B cell (primary cell): Measurements from ENCODE around the gene ANAPC2. TPM values are rescaled to one million over a fixed set of nuclear protein-coding genes. Genes with fewer than 3 reads are reported as not detected.

ENCODE experiments used
- ATAC-seq: fragments of 200-7000 bp; cut with Tn5 transposase; one replicate; pipeline ENCODE4 v1.10.0; 2021; ENCODE audit warnings: low read depth, mild to moderate bottlenecking, moderate number of reproducible peaks, moderate library complexity
- CTCF ChIA-PET: fragments of 350-600 bp; sonication (Branson Sonifier 250); formaldehyde crosslinking; loops from one replicate; lab custom pipeline; 2021; ENCODE audit warnings: antibody characterized with exemption, inconsistent platforms; lab: Charles Lee
- POLR2A ChIA-PET: fragments of 350-600 bp; sonication (Branson Sonifier 250); formaldehyde crosslinking; loops from one replicate; lab custom pipeline; 2021; ENCODE audit warnings: antibody characterized with exemption; lab: Charles Lee
- DNase-seq: peaks from one replicate; pipeline ENCODE4 v3.0.0; 2013
- H2AFZ ChIP-seq: 2 replicates; pipeline ENCODE4 v1.6.1; 2012; ENCODE audit warnings: mild to moderate bottlenecking, low read depth, low read length; ENCODE audit not compliant: insufficient read depth, poor library complexity, severe bottlenecking
- H3K27ac ChIP-seq, 2 donors: 1 replicate in 1 of 2; 2 replicates in 1 of 2; pipeline ENCODE4 v1.5.1; 2012 to 2013; ENCODE audit warnings: low read length in 2 of 2, mild to moderate bottlenecking in 2 of 2, moderate library complexity in 1 of 2
- H3K27me3 ChIP-seq, 4 experiments: fragments of 200-600 bp in 1 of 4; sonication (generic) in 1 of 4; replicated peaks in 1 of 4; 1 replicate in 2 of 4; 2 replicates in 2 of 4; pipeline versions ENCODE4 v1.6.1 to v1.7.0; 2013 to 2016; ENCODE audit warnings: low read length in 3 of 4, mild to moderate bottlenecking in 2 of 4, mixed read lengths in 1 of 4, moderate library complexity in 1 of 4; ENCODE audit not compliant: insufficient read depth in 4 of 4, control insufficient read depth in 3 of 4; ENCODE audit errors: control extremely low read depth in 1 of 4
- H3K36me3 ChIP-seq, 2 experiments: replicated peaks in 1 of 2; 1 replicate in 1 of 2; 2 replicates in 1 of 2; pipeline versions ENCODE4 v1.6.1 to v1.7.1; 2013; ENCODE audit warnings: low read length in 1 of 2; ENCODE audit not compliant: insufficient read depth in 2 of 2, control insufficient read depth in 1 of 2; ENCODE audit errors: control extremely low read depth in 1 of 2, extremely low read depth in 1 of 2
- H3K4me1 ChIP-seq, 2 donors: fragments of 200-600 bp in 1 of 2; sonication (generic) in 1 of 2; 1 replicate in 1 of 2; 2 replicates in 1 of 2; pipeline versions ENCODE4 v1.5.1 to v1.6.1; 2013 to 2017; ENCODE audit warnings: low read length in 2 of 2; ENCODE audit not compliant: control insufficient read depth in 2 of 2, insufficient read depth in 2 of 2
- H3K4me2 ChIP-seq: replicated peaks from 2 replicates; pipeline ENCODE3; 2012; ENCODE audit warnings: mild to moderate bottlenecking, low read depth, low read length; ENCODE audit not compliant: poor library complexity, severe bottlenecking
- H3K4me3 ChIP-seq, 5 experiments: fragments of 200-600 bp in 1 of 5; sonication (generic) in 1 of 5; 1 replicate in 3 of 5; 2 replicates in 2 of 5; pipeline versions ENCODE4 v1.5.1 to v1.7.0; 2011 to 2016; ENCODE audit warnings: low read length in 4 of 5, mild to moderate bottlenecking in 4 of 5, low read depth in 2 of 5, control low read depth in 1 of 5, moderate library complexity in 1 of 5; ENCODE audit not compliant: insufficient read depth in 1 of 5; ENCODE audit errors: control extremely low read depth in 1 of 5, extremely low read depth in 1 of 5
- H3K79me2 ChIP-seq: fragments of 200-600 bp; sonication (generic); one replicate; pipeline ENCODE4 v1.6.0; 2016; ENCODE audit warnings: low read length; ENCODE audit not compliant: control insufficient read depth, insufficient read depth
- H3K9ac ChIP-seq: fragments of 200-600 bp; sonication (generic); 2 replicates; pipeline ENCODE4 v1.6.1; 2017; ENCODE audit warnings: mild to moderate bottlenecking, low read length, moderate library complexity
- H3K9me3 ChIP-seq, 3 donors: one replicate each; pipeline versions ENCODE4 v1.6.1 to v1.7.1; 2013; ENCODE audit warnings: low read length in 2 of 3; ENCODE audit not compliant: control insufficient read depth in 2 of 3, insufficient read depth in 1 of 3; ENCODE audit errors: control extremely low read depth in 1 of 3
- H4K20me1 ChIP-seq: 2 replicates; pipeline ENCODE4 v1.6.0; 2012; ENCODE audit warnings: mild to moderate bottlenecking, low read length; ENCODE audit not compliant: insufficient read depth, control insufficient read depth, poor library complexity, severe bottlenecking
- H3K27ac Mint-ChIP-seq: one replicate; pipeline ENCODE4 v1.8.0; 2021; ENCODE audit warnings: mixed read lengths
- H3K27me3 Mint-ChIP-seq: one replicate; pipeline ENCODE4 v1.8.0; 2021; ENCODE audit warnings: mixed read lengths
- H3K4me1 Mint-ChIP-seq: one replicate; pipeline ENCODE4 v1.8.0; 2021; ENCODE audit warnings: mixed read lengths
- H3K4me3 Mint-ChIP-seq: one replicate; pipeline ENCODE4 v1.8.0; 2021; ENCODE audit warnings: mixed read lengths
- H3K9me3 Mint-ChIP-seq: one replicate; pipeline ENCODE4 v1.8.0; 2022; ENCODE audit warnings: mixed read lengths; ENCODE audit not compliant: insufficient read depth
- CTCF ChIP-seq: fragments of 200-600 bp; IDR thresholded peaks from one replicate; pipeline ENCODE4 v1.8.0; 2022; ENCODE audit warnings: antibody characterized with exemption, mild to moderate bottlenecking
- EZH2 ChIP-seq: IDR thresholded peaks from 2 replicates; pipeline ENCODE4 v1.6.1; 2012; ENCODE audit warnings: borderline replicate concordance, low read depth, mild to moderate bottlenecking, moderate library complexity, low read length; ENCODE audit not compliant: insufficient read depth, poor library complexity, severe bottlenecking
- WGBS: methylation state at CpG from one replicate; pipeline ENCODE4 v1.1.5; 2013; ENCODE audit warnings: missing lambda C conversion rate; ENCODE audit not compliant: insufficient coverage; 5-methylcytosine and 5-hydroxymethylcytosine counted together
- intact Hi-C: fragments of 100-400 bp; cut with micrococcal nuclease; formaldehyde crosslinking; loops from one replicate; pipeline ENCODE4 v1.10.0; 2022
- polyA plus RNA-seq: library from polyadenylated mRNA; depleted of rRNA; stranded (reverse); fragments of >200 nt; gene quantifications from 2 replicates; pipeline ENCODE4 v1.2.3, GENCODE V29; 2012
- total RNA-seq, 2 donors: library from RNA; stranded (reverse); fragments of 120-200 nt in 1 of 2; gene quantifications; 1 replicate in 1 of 2; 2 replicates in 1 of 2; pipeline versions ENCODE4 v1.2.3 to v1.2.4, GENCODE V29; 2013 to 2022

The ANAPC2 gene
- total and polyA plus RNA-seq, 2 donors (not counting 1 experiment from before 2014, with no cell fraction given) = 121 to 127 TPM

- TF ChIP-seq CTCF = no peak
- TF ChIP-seq EZH2 = no peak
- WGBS = 96% methylated on average over 19 of the region's 19 CpGs
These were observed 26.3 kb upstream of the ANAPC2 start for GRCh38 chr9:137214620-137215019.

GRCh38 chr9:137213160-137214060 lies 25.1 kb upstream of the ANAPC2 start:
- CTCF ChIA-PET = no interaction called here
- Histone ChIP-seq H3K27me3 (no peaks in the 10 kb centered on the region), H3K27ac (no peak overlapping the region), H3K9me3 (no peaks in the 10 kb centered on the region), H2AFZ (no peak overlapping the region), H3K4me2 (no peak overlapping the region), H3K4me3 (no peak overlapping the region), H4K20me1 (no peaks in the 10 kb centered on the region), H3K36me3 (no peaks in the 10 kb centered on the region), H3K4me1 (no peaks in the 10 kb centered on the region), H3K79me2 (peaks cover 3% of the 10 kb centered on the region), H3K9ac (no peak overlapping the region)
- 96% methylated on average over 47 of the region's 49 CpGs for WGBS
- Mint-ChIP-seq H3K4me3 (no peak overlapping the region), H3K9me3 (no peaks in the 10 kb centered on the region), H3K4me1 (no peaks in the 10 kb centered on the region), H3K27me3 (no peaks in the 10 kb centered on the region), H3K27ac (no peak overlapping the region)
- intact Hi-C loops = no loop called here
- no peak for DNase-seq
- no peak for ATAC-seq
- POLR2A ChIA-PET = interaction anchor here (1.2 kb wide), 1 partner anchor 10 kb away, joined by 4 read pairs; no protein-coding TSS in a partner anchor
- TF ChIP-seq EZH2 = no peak
- no peak for TF ChIP-seq CTCF

More at GRCh38 chr9:137214620-137215019, 26.3 kb upstream of the ANAPC2 start:
- Histone ChIP-seq H4K20me1 (no peaks in the 10 kb centered on the region), H3K9ac (no peak overlapping the region), H3K4me1 (no peaks in the 10 kb centered on the region), H2AFZ (no peak overlapping the region), H3K4me3 (no peak overlapping the region), H3K79me2 (peaks cover 3% of the 10 kb centered on the region), H3K9me3 (no peaks in the 10 kb centered on the region), H3K27me3 (no peaks in the 10 kb centered on the region), H3K36me3 (no peaks in the 10 kb centered on the region), H3K27ac (no peak overlapping the region), H3K4me2 (no peak overlapping the region)
- ChIA-PET POLR2A (interaction anchor here (1.2 kb wide), 1 partner anchor 8 kb away, joined by 4 read pairs; no protein-coding TSS in a partner anchor), CTCF (no interaction called here)
- no peaks in the 10 kb centered on the region for H3K4me1 Mint-ChIP-seq
- DNase-seq (no peak), ATAC-seq (no peak)
- intact Hi-C loops = no loop called here
- H3K4me3 Mint-ChIP-seq = no peak overlapping the region
- no peaks in the 10 kb centered on the region for H3K27me3 Mint-ChIP-seq
- H3K9me3 Mint-ChIP-seq = no peaks in the 10 kb centered on the region
- no peak overlapping the region for H3K27ac Mint-ChIP-seq
